ENCODE results near the gene FYCO1.

The FYCO1 gene

DNA sequence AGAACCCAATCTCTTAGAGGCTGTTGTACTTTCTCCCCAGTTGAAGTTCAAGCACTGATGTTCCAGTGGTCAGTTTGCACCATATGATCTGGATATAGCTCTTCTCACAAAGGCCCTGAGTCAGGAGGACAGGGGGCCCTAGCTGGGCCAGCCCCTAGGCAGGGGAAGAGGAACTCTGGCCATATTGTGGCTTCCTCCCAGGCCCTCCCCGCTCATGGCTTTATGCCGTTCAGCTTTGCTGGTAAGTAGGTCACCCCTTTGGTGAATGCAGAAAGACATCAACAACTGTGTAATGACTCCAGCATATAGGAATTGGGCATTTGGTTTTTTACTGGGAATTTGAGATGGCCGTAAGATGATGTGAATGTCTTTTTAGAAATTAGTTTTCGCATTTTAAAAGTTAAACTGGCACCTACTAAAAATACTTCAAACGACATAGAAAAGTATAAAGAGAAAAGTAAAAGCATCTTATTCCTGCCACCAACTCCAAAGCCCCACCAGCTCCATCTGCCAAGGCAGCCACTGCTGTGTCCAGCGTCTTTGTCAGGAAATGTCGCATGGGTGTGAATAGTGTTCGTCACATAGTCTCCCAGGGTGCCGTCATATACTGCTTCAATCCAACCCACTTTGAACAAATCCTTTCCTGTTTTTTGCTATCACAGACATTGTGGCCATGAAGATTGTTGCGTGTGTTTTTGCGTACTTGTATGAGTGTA lies 84.0 kb downstream of the FYCO1 start:
- no peak for FAIRE-seq

- no peak for FAIRE-seq
Measured at GRCh38 chr3:45910892-45911291, 84.7 kb downstream of the FYCO1 start.

DNA sequence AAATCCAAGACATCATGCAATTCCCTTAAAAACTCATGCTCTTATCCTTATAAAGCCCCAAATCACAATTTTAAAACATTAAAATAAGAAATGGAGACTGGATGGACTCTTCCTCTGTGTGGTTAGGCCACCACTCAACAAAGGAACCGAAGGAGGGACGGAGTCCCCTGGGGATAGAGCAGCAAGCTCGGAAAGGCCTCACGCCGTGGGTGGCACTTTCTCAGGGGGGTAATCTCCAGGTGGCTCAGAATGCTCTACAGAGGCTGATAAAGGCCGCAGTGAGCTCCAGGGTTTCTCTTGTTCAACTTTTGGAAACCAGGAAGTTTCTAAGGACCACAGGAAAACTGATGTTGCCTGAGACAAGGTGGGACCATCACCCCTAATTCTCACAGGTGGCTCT lies 86.1 kb downstream of the FYCO1 start:
- no peak for FAIRE-seq

DNA sequence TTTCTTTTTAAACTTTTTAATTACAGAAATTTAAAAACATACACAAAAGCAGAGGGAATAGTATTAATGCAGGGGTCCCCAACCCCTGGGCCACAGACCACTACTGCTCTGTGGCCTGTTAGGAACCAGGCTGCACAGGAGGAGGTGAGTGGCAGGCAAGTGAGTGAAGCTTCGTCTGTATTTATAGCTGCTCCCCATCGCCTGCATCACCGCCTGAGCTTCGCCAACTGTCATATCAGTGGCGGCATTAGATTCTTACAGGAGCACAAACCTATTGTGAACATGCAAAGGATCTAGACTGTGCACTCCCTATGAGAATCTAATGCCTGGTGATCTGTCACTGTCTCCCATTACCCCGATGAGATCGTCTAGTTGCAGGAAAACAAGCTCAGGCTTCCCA lies 86.9 kb downstream of the FYCO1 start:
- FAIRE-seq, result no peak

DNA sequence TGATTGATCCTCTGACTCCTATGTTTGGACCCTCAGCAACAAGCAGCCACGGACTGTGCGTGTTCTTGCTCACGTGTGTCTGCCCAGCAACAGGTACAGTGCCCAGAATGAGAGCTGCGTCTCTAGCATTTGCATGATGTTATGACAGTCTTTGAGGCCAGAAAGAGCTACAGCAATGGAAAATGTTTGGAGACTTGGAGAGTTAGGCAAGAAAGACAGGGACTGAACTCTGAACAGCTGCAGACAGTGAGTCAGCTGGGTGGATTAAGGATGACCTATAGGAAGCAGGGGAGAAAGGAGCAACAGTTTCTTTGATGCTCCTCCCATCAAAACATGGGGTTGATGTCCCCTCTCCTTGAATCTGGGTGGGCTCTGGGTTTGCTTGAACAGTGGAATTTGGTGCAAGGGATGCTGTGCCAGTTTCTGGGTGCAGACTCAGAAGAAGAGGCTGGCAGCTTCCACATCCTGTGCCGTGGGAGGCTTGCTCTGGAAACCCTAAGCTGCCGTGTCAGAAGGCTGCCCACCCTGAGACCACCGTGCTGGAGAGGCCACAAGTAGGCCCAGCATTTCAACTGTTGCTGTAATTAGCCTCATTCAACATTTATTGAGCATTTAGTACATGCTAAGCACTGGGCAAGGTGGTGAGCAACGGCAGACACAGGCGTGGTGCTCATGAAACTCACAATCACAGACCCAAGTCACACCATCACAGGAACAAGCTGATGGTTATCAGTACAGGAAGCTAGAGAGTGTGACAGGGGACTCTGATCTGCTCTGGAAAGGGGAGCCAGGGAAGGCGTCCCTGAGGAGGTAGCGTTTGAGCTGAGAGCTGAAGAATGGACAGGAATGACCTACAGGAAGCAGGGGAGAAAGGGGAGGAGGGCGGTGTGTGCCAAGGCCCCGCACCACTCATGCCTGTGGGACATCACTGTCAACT lies 87.6 kb downstream of the FYCO1 start:
- no peak for FAIRE-seq

DNA sequence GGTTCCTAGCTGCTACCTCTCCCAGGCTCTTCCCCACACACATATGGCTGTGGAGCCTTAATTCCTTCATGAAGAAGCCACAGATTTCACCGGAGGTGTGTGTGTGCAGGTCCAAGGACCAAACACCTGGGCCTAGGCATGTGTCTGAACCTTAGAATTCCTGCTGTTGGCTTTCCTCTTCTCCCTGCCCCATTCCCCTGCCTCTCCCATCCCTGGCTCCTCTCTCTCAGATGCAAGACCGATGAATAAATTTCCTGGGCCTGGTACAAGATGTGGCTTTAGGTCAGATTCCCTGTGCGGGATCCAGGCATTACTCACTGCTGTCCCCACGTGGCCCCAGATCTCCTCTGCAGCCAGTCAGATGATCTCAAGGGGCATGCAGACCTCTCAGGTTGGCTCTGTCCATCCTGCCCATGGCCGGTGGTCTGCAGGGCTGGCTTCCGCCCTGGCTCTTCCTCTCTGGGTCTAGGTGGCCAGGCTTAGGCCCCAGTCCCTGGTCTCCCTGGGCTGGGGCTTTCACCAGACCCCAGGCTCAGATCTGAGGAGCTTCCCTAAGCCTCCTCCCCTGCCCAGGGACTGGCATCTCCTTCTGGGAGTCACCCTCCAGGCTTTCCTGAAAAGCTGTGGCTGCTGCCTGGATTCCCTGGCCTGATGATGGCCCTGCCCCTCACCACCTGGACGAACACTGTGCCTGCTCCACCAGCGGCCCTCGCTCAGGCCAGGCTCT lies 88.8 kb downstream of the FYCO1 start:
- no peak for FAIRE-seq

DNA sequence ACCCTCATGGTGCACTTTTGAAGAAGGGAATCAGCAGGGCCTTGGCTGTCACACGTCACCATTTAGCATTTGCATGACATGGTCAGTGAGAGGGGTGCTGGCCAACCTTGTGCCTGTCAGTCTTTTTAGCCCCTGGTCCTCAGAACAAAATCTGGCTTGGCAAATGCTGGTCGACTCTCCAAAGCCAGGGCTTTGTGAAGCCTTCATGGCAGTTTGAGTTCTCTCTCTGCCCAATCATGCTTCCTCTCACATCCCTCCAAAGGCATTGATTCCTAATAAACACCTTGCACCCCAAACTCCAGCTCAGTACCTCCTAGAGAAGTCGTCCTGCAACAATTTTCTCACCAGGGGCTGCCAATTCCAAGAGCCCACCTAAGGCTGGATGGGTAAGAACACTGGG lies 89.9 kb downstream of the FYCO1 start:
- no peak for FAIRE-seq

DNA sequence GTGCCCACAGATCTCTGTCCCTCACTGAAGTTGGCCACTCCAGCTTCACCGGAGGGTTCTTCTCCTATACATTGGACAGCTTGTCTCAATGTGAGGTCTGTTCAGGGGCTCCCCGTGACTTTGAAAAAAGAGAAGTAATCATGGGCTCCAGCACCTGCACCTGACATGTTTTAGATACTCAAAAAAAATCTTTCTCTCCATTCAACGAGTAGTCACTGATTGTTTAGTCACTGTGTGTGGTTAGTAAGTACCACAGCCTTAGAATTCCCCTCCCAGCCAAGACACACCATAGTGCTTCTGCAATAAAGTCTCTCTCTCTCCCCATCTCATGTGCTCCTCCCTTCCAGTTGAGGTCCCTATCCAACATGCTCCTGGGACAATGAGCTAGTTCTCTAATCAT lies 90.7 kb downstream of the FYCO1 start:
- FAIRE-seq, result no peak

DNA sequence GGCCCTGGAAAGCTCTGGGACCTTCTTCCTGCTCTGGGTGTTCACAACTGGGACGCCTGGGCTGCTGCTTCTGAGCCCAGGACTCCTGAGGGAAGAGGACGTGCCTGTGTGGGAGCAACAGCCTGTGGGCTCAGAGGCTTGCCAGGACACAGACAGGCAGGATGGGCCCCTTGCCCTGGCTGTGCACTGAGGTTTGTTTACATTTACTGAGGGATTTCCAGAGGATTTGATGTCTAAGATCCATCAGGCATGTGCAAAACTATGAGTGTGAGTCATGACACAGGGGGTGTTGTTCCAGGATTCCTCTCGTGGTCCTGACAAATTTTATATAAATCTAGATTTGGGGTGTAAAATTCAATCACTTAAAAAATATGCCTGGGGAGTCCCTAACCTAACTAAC lies 98.7 kb downstream of the FYCO1 start:
- no peak for FAIRE-seq

DNA sequence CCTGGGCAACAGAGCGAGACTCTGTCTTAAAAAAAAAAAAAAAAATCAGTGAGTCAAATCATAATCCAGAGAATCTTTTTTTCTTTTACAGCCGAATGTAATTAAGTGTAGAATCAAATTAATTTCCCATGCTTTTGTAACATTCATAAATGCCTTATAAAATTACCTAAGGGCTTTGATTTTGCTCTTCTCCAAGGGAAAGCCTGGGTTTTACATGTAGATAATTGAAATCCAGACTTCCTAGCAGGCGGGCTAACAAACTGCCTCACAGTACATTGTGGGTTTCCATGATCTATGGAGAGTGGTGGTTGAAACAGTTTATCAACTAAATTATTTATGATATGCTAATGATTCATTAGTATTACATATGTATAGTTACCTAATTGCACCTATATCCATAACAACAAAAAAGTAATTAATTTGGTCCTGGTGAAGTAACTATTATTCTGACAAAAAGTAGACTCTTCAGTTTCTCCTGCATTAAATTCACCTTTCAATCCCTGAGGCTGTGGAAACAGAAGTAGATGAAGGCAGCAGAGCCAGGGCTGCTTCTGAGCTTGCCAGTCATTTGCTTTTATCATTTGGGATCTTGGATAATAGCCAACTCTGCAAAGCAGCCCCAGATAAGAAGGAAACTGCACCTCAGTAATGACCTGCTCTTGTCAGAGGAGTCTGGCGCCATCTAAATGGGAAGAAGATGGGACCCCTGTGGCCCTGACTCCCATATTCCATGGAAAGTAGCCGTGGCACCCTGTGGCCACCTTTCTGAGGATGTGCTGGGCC lies 99.7 kb downstream of the FYCO1 start:
- no peak for FAIRE-seq

GRCh38 chr3:45894015-45894414 lies 101.6 kb downstream of the FYCO1 start:
- no peak for FAIRE-seq

- no peak for FAIRE-seq
Measured at GRCh38 chr3:45892161-45892560, 103.5 kb downstream of the FYCO1 start.

DNA sequence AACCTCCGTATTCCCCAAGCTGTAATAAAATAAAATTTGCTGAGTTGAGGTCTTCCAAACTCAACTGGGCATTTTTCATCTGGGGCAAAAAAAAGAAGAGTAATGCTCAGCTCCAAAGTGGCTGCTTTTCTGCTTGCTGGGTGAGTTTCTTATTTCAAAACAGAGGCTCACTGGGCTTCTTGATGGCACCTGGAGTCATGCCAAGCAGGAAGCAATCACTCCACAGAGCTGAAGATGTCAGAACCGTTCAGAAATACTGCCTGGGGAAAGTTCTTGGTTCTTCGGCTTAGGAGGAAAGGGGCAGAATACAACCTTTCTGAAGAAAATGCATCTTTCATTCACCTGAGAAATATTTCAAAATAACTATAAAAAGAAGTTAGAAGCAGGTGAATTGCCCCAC lies 105.2 kb downstream of the FYCO1 start:
- no peak for FAIRE-seq

- no peak for FAIRE-seq
Measured at GRCh38 chr3:45889337-45889736, 106.3 kb downstream of the FYCO1 start.

GRCh38 chr3:45887759-45888511 lies 107.7 kb downstream of the FYCO1 start:
- FAIRE-seq, result no peak

GRCh38 chr3:45887285-45887684 lies 108.3 kb downstream of the FYCO1 start:
- FAIRE-seq, result no peak

GRCh38 chr3:45885979-45886705 lies 109.5 kb downstream of the FYCO1 start, which contains the start of gene CCR9:
TSS of gene CCR9 (plus strand) at chr3:45886543. CDS start at chr3:45894934, 8,391 bp downstream.
- no peak for FAIRE-seq

DNA sequence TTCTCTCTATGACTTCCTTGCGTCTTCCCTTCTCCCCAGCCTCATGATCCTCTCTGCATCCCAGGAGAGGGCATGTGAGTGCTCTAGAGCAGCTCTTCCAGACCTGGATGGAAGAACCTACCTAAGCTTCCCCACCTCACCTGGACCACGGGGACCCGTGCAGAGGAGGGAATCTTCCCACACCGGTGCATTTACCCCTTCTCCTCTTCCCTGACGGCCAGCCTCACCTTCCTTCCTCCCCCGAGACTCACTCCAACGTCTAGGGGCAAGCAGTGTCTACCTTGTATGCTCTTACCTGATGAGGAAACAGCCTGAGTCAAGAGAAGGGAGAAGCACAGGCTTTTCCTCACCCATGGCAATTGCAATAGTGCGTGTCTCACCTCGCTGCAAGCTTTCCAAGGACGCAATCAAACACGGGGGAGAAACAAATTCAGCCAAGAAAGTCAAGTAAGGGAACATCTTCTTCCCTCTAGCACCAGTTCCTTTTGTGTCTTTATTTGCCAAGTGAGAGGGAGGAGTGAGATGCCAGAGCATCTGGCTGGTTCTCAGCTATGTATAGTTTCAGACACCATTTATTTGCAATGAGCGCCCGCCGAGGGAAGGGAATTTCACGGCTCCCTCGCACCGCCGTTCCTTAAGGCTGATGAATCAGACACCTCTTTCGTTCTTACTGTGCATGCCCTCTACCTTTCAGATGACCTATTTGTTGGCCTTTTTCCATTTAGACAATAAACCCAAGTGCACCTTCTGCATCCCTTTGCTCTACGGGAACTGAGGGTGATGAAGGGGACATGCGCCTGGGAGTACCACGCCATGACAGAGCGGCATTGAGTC lies 111.0 kb downstream of the FYCO1 start:
- FAIRE-seq, result no peak

GRCh38 chr3:45881078-45882022 lies 114.3 kb downstream of the FYCO1 start:
- FAIRE-seq, result no peak
